ENCODE data around the gene KLC1.

The KLC1 gene

GRCh38 chr14:103725001-103725682, 96.1 kb downstream of the KLC1 start:
- no peak for DNase-seq

DNA sequence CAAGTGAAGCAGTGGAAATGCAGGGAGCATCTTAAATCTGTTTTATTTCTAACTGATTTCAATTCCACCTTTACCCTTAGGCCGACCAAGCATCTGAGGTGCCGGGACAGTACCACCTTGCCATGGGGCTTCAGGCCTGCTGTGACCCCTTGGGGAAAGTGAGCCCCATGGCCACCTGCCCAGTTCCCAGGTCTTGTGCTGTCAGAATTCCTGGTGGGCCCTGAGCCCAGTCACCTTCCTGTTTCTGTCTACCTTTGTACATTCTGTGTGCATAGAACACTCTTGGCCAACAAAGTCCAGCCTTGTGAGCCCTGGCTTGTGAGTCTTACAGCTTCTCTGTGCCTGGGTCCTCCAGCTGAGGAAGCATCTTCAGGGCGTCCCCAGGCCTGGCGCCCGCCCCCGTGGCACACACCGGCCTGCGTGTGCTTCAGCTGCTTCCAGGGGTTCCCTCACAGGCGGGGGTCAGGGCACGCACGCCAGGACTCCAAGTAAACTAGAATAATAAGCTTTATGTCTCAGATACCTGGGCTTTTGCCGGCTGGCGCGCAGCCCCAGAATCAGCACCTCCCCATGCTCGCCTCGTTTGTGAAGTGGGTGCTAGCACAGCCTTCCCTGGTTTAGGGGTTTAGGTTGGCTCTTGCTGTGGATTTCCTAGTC, 96.9 kb downstream of the KLC1 start:
- DNase-seq, result no peak

GRCh38 chr14:103726474-103726873, 97.5 kb downstream of the KLC1 start:
- no peak for DNase-seq

DNA sequence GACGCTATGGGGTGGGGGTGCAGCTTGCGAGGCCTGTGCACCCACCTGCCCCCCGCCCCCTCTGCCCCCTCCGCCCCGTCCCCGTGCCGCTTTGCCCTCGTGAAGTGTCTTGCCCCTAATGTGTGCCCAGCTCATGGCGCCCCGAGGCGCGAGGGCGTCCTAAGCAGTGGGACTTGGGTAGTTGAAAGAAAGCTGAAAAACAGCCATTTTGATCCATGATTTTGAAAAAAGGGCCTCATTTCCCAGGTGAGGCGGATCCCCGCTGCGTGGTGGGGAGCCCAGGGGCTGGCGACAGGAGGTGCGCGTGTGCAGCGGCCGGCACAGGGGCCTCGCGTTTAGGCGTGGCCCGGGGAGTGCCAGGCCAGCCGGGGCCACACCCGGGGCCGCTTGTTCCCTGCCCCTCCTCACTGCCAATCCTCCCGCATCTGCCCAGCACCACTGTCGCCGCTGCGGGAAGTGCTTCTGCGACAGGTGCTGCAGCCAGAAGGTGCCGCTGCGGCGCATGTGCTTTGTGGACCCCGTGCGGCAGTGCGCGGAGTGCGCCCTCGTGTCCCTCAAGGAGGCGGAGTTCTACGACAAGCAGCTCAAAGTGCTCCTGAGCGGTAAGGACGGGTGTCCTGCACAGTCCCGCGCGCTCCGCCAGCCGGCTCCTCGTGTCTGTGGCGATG, 98.4 kb downstream of the KLC1 start:
- no peak for DNase-seq

DNA sequence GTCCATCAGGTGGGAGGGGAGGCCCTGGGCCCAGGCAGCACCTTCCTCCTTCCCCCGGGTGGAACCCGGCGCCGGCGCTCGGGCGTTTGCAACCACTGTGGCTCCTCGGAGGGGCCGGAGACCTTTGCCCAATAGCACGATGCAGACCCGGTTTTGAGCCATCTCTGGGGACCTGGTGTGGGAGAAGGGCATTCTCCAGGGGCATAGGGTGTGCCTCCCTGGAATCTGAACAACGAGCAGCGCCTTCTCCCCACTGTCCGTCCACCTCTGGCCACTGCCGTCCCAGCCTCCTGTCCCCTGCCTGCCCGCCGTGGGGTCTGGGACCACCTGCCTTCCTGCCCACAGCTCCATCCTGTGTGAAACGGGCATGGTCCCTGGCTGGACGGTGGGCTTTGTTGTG, 99.1 kb downstream of the KLC1 start:
- no peak for DNase-seq

DNA sequence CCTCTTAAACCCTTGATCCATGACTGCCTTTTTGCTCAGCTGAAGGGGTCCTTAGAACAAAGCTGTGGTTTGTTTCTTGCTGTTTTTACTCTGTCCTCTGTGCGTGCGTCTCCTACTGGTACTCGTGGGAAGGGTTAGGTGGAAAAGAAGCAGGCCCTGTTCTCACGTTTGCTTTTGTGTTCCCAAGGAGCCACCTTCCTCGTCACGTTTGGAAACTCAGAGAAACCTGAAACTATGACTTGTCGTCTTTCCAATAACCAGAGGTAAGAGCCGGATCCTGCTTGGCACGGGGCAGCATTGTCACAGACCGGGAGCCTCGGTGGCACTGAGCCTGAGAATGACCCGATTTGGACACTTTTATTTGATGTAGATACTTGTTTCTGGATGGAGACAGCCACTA, 99.7 kb downstream of the KLC1 start:
- no peak for DNase-seq

- DNase-seq, result no peak
These were observed 100.8 kb downstream of the KLC1 start for GRCh38 chr14:103729496-103730448.

DNA sequence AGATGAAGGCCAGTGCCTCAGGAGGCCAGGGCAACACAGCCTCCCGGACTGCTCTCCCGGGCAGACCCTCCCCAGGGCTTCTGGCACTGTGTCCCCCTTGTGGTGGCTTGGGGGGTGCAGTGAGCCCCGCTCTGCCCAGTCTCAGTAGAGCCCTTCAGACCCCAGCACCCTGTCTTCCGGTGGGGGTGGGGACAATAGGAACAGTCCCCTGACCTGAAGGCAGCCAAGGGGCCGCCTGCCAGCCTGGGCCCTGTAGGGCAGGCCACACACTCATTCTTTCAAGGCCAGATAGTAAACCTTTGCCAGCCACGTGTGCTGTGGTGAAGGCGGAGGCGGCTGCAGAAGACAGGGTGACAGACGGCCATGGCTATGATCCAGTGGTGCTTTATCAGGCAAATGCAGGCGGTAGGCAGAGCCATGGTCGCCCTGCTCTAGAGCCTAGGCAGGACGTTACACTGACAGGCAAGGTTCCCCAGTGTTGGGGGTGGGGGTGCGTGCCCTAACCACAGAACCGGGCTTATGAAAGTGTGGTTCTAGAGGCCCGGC, 101.6 kb downstream of the KLC1 start:
- no peak for DNase-seq

GRCh38 chr14:103731481-103731880, 102.5 kb downstream of the KLC1 start:
- DNase-seq, result no peak

DNA sequence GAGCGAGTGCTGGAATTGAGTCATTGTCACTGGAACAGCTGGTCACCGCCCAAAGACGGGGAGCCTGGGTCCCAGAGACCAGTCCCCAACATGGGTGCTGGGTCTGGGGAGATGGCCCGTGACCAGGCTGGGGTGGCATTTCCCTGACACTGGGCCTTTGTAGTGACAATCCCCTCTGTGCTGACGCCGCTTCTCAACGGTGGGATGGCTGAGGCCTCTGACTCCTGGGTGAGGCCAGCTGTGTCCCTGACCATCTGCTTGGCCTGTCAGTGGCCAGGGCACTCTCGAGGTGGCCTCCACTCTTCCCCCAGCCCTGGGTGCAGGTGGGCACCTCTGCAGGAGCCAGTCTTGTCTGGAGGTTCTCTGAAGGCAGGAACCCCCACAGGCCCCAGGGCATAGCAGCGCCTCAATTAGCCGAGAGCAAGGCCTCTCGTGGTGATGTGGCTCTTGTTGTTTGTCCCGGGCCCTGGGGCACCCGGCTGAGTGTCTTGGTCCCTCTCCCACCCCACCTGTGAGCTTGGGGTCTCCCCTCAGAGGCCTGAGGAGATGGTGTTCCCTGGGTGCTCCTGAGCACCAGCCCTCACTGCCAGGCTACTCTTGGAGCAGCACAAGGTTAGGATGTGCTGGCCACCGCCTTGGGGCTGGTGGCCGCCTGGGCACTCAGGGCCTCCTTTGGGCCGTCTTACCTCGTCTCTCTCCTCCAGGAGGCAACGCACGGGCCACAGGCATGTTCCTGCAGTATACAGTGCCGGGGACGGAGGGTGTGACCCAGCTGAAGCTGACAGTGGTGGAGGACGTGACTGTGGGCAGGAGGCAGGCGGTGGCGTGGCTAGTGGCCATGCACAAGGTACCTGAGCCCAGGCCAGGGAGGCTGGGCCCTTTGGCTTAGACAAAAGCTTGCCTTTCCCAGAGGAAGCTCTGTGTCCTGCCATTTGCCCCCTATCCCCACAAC, 103.2 kb downstream of the KLC1 start:
- no peak for DNase-seq

GRCh38 chr14:103732868-103733620, 104.0 kb downstream of the KLC1 start:
- DNase-seq, result no peak

GRCh38 chr14:103733651-103734050, 104.6 kb downstream of the KLC1 start:
- DNase-seq, result no peak

GRCh38 chr14:103734081-103734888, 105.3 kb downstream of the KLC1 start:
- DNase-seq, result no peak

DNA sequence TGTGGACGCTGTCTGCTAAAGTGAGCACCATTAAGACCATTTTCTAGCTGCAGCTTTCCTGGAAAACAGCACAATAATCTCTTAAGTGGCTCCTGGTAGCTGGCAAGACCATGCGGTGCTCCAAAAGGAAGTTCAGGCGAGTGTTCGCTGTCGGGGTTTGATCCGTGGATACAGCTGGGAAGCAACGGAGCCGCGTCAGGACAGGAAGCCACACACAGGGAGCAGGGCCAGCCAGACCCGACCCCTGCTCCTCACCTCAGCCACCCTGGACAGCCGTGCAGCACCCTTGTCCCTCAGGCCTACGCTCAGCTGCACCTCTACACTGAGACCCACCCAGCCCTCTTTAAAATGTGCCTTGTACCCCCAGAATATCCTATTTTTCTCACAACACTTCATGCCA, 106.0 kb downstream of the KLC1 start:
- no peak for DNase-seq

- DNase-seq, result no peak
These were observed 106.4 kb downstream of the KLC1 start for GRCh38 chr14:103735439-103735814.

GRCh38 chr14:103735815-103736545, 107.0 kb downstream of the KLC1 start:
- DNase-seq, result no peak

DNA sequence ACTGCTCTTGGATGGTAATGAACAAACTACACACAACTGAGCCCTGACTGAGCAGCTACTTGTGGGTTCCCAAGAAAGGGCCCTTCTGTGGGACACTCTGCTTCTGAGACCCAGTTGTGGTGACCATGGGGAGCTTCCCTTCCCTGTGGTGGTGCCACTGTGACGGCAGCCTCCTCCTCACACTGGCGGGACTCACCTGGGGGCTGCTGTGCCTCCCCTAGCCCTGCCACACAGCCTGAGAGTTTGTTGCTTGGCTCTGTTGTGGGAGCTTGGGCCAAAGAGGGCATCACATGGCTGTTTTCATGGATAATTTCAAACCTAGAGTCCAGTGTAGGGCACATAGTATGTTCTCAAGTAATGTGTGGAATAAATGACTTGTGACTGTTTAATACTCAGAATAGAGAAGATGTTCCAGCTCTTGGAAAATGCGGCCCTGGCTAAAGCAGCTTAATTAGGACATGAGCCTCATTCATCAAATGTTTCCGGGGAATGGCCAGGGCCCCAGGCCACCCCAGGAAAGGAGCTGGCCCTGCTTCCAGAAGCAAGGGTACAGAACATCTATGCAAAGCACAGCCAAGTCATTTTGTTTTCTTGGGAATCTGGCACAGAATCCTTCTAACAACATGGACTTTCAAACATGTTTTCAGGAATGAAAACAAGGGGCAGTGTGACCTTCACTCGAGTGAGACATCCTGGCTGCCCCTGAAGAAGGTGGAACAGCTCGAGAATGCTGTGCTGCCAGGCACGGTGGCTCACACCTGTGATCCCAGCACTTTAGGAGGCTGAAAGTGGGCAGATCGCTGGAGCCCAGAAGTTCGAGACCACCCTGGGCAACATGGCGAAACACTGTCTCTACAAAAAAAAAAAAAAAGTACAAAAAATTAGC, 107.8 kb downstream of the KLC1 start:
- no peak for DNase-seq

GRCh38 chr14:103737432-103738045, 108.5 kb downstream of the KLC1 start:
- no peak for DNase-seq
